IMR-90 (cell line): Measurements from ENCODE around the gene GPRC6A. TPM values are rescaled to one million over a fixed set of nuclear protein-coding genes. Genes with fewer than 3 reads are reported as not detected.

ENCODE experiments used
- ATAC-seq: fragments of 200-7000 bp; cut with Tn5 transposase; 2 replicates; pipeline ENCODE4 v1.9.1; 2020; ENCODE audit warnings: low read depth, mild to moderate bottlenecking, moderate library complexity
- BruUV-seq: library from RNA; stranded (reverse); fragments of 400-500 nt; replicated peaks from 2 replicates; lab custom pipeline; 2021; lab: Mats Ljungman, UMichigan
- CTCF ChIA-PET: fragments of 300-600 bp; formaldehyde crosslinking; extraction: SDS; loops from one replicate; lab custom pipeline; 2021; ENCODE audit warnings: antibody characterized with exemption; lab: Yijun Ruan, JAX
- POLR2A ChIA-PET: fragments of 300-600 bp; sonication (Branson Sonifier 250); formaldehyde crosslinking; loops from one replicate; lab custom pipeline; 2022; ENCODE audit warnings: antibody characterized with exemption; ENCODE audit not compliant: unreplicated experiment; lab: Charles Lee
- DNase-seq: peaks from one replicate; pipeline ENCODE4 v3.0.0; 2013
- H2AFZ ChIP-seq: replicated peaks from 2 replicates; pipeline ENCODE3; 2013; ENCODE audit warnings: low read length, mild to moderate bottlenecking; ENCODE audit not compliant: poor library complexity
- H2AK5ac ChIP-seq: 2 replicates; pipeline ENCODE4 v1.6.1; 2013; ENCODE audit warnings: low read depth, low read length, inconsistent platforms
- H2AK9ac ChIP-seq: replicated peaks from 2 replicates; pipeline ENCODE3; 2013; ENCODE audit warnings: mild to moderate bottlenecking, low read depth, low read length, moderate library complexity; ENCODE audit not compliant: poor library complexity
- H2BK120ac ChIP-seq: 2 replicates; pipeline ENCODE4 v1.6.1; 2013; ENCODE audit warnings: low read depth, low read length, inconsistent platforms
- H2BK15ac ChIP-seq: 3 replicates; pipeline ENCODE4 v1.6.1; 2013; ENCODE audit warnings: low read depth, low read length, inconsistent platforms
- H2BK20ac ChIP-seq: 2 replicates; pipeline ENCODE4 v1.6.1; 2013; ENCODE audit warnings: low read depth, mild to moderate bottlenecking, inconsistent platforms, low read length, moderate library complexity
- H2BK5ac ChIP-seq: 2 replicates; pipeline ENCODE4 v1.6.1; 2013; ENCODE audit warnings: mild to moderate bottlenecking, low read depth, low read length, inconsistent platforms; ENCODE audit not compliant: poor library complexity, severe bottlenecking
- H3K14ac ChIP-seq: replicated peaks from 2 replicates; pipeline ENCODE4 v1.6.1; 2013; ENCODE audit warnings: low read depth, low read length, inconsistent platforms
- H3K18ac ChIP-seq: 2 replicates; pipeline ENCODE4 v1.6.1; 2013; ENCODE audit warnings: low read depth, low read length, control low read depth
- H3K23ac ChIP-seq: 2 replicates; pipeline ENCODE4 v1.6.1; 2013; ENCODE audit warnings: low read depth, low read length, inconsistent platforms
- H3K27ac ChIP-seq: 2 replicates; pipeline ENCODE4 v1.5.1; 2013; ENCODE audit warnings: mild to moderate bottlenecking, control low read depth, low read length; ENCODE audit not compliant: insufficient read depth
- H3K27me3 ChIP-seq: 2 replicates; pipeline ENCODE4 v1.6.1; 2013; ENCODE audit warnings: low read length; ENCODE audit not compliant: control insufficient read depth, insufficient read depth
- H3K36me3 ChIP-seq: 2 replicates; pipeline ENCODE4 v1.6.1; 2013; ENCODE audit warnings: low read length, mixed read lengths; ENCODE audit not compliant: control insufficient read depth, insufficient read depth
- H3K4ac ChIP-seq: 2 replicates; pipeline ENCODE4 v1.6.1; 2013; ENCODE audit warnings: low read depth, low read length, inconsistent platforms
- H3K4me1 ChIP-seq: 2 replicates; pipeline ENCODE4 v1.6.1; 2013; ENCODE audit warnings: low read length, mixed read lengths; ENCODE audit not compliant: control insufficient read depth, insufficient read depth
- H3K4me2 ChIP-seq: 2 replicates; pipeline ENCODE4 v1.6.1; 2013; ENCODE audit warnings: low read depth, mild to moderate bottlenecking, control low read depth, low read length, moderate library complexity
- H3K4me3 ChIP-seq: 2 replicates; pipeline ENCODE4 v1.5.1; 2013; ENCODE audit warnings: low read depth, mild to moderate bottlenecking, control low read depth, low read length, moderate library complexity; ENCODE audit not compliant: insufficient read depth
- H3K56ac ChIP-seq: 2 replicates; pipeline ENCODE4 v1.6.1; 2013; ENCODE audit warnings: low read length, inconsistent platforms; ENCODE audit not compliant: insufficient read depth; ENCODE audit errors: extremely low read depth
- H3K79me1 ChIP-seq, 2 experiments: 2 replicates each; pipeline ENCODE4 v1.6.1; 2013; ENCODE audit warnings: low read length in 2 of 2, inconsistent platforms in 1 of 2, low read depth in 1 of 2
- H3K9ac ChIP-seq: 2 replicates; pipeline ENCODE4 v1.6.1; 2013; ENCODE audit warnings: low read depth, low read length, control low read depth
- H3K9me1 ChIP-seq: 2 replicates; pipeline ENCODE4 v1.6.1; 2013; ENCODE audit warnings: low read length, inconsistent platforms; ENCODE audit not compliant: insufficient read depth
- H3K9me3 ChIP-seq: 2 replicates; pipeline ENCODE4 v1.6.1; 2013; ENCODE audit warnings: low read length; ENCODE audit not compliant: control insufficient read depth, insufficient read depth
- H4K20me1 ChIP-seq: 2 replicates; pipeline ENCODE4 v1.6.1; 2013; ENCODE audit warnings: low read length, inconsistent platforms; ENCODE audit not compliant: insufficient read depth
- H4K5ac ChIP-seq: 2 replicates; pipeline ENCODE4 v1.6.1; 2013; ENCODE audit warnings: mild to moderate bottlenecking, low read depth, low read length, control low read depth
- H4K8ac ChIP-seq, 2 experiments: 2 replicates each; pipeline ENCODE4 v1.6.1; 2013; ENCODE audit warnings: low read depth in 2 of 2, low read length in 2 of 2, control low read depth in 1 of 2, inconsistent platforms in 1 of 2
- H4K91ac ChIP-seq: 2 replicates; pipeline ENCODE4 v1.6.1; 2013; ENCODE audit warnings: low read depth, low read length, inconsistent platforms; ENCODE audit not compliant: insufficient read depth
- CTCF ChIP-seq: conservative IDR thresholded peaks from 2 replicates; pipeline ENCODE4 v1.5.1; 2012; ENCODE audit warnings: mild to moderate bottlenecking, low read depth, low read length, improper control_type of control experiment
- MAFK ChIP-seq: IDR thresholded peaks from 2 replicates; pipeline ENCODE4 v1.6.1; 2012; ENCODE audit warnings: low read depth, low read length, improper control_type of control experiment
- RAD21 ChIP-seq: IDR thresholded peaks from 2 replicates; pipeline ENCODE4 v1.6.1; 2012; ENCODE audit warnings: low read length, improper control_type of control experiment
- RCOR1 ChIP-seq: IDR thresholded peaks from 2 replicates; pipeline ENCODE4 v1.6.1; 2012; ENCODE audit warnings: mild to moderate bottlenecking, low read length, improper control_type of control experiment; ENCODE audit not compliant: insufficient replicate concordance
- RFX5 ChIP-seq: IDR thresholded peaks from 2 replicates; pipeline ENCODE4 v1.8.0; 2012; ENCODE audit warnings: low read depth, mild to moderate bottlenecking, low read length, moderate library complexity
- SMC3 ChIP-seq: fragments of 150-350 bp; IDR thresholded peaks from 2 replicates; pipeline ENCODE4 v1.6.1; 2016; ENCODE audit warnings: low read depth, mild to moderate bottlenecking, antibody characterized with exemption, low read length, moderate library complexity
- WGBS, 2 experiments: methylation state at CpG; one replicate each; pipeline versions ENCODE4 v1.1.5 to v1.1.7; 2013; ENCODE audit warnings: missing lambda C conversion rate in 2 of 2; ENCODE audit not compliant: insufficient read length in 1 of 2; ENCODE audit errors: extremely low coverage in 2 of 2; 5-methylcytosine and 5-hydroxymethylcytosine counted together
- dilution Hi-C: fragments of 300-500 bp; cut with HindIII; formaldehyde crosslinking; loops from one replicate; pipeline ENCODE4 v1.14.3; 2018; ENCODE audit warnings: low sequenced_read_pairs; ENCODE audit not compliant: unreplicated experiment
- in situ Hi-C: fragments of 300-500 bp; cut with MboI; formaldehyde crosslinking; loops from 3 replicates; pipeline ENCODE4 v1.14.3; 2019; ENCODE audit warnings: low sequenced_read_pairs, inconsistent platforms, mixed read lengths
- intact Hi-C: fragments of 100-400 bp; cut with micrococcal nuclease; formaldehyde crosslinking; loops from 2 replicates; pipeline ENCODE4 v1.10.0; 2022
- polyA plus RNA-seq, 3 experiments: library from polyadenylated mRNA; depleted of rRNA; stranded (reverse); fragments of >200 nt; gene quantifications; 2 replicates each; pipeline ENCODE4 v1.2.3, GENCODE V29; 2012; ENCODE audit warnings: low replicate concordance in 1 of 3
- total RNA-seq: library from RNA; depleted of rRNA; stranded (reverse); fragments of >200 nt; gene quantifications from 2 replicates; pipeline ENCODE4 v1.2.3, GENCODE V29; 2012
- TF ChIP-seq, protein P1 (sequence below): fragments of 150-350 bp; IDR thresholded peaks from 2 replicates; pipeline ENCODE4 v1.6.1; 2016; ENCODE audit warnings: low read depth, mild to moderate bottlenecking, low read length, moderate library complexity, borderline replicate concordance

GPRC6A gene
- total and polyA plus RNA-seq, 2 of the 4 experiments (the other 2 are of a cell fraction), result not detected

DNA sequence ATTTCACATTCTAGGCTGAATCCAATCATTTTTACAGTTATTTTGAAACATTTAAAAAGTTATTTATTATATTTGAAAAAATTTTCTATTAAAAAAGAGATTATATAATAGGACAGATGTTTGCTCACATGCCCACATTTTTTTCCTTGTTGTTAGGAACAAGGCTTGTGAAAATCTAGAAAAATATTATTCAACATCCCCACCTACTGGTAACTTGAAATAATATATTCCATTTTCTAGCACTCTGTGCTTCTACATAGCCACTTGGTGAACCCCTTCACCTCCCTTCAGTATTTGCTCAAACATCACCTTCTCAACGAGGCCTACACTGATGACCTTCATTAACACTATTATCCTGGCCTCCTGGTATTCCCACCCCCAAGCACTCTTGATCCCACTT, 18.3 kb upstream of the GPRC6A start:
- ChIA-PET POLR2A (no interaction called here), CTCF (interaction anchor here (0.7 to 1.5 kb wide), 3 partner anchors 11 to 79 kb away, joined by 3 read pairs; no protein-coding TSS in a partner anchor)
- Histone ChIP-seq H3K9ac (no peak overlapping the region), H3K4me1 (no peaks in the 10 kb centered on the region), H2BK15ac (no peak overlapping the region), H3K27me3 (no peaks in the 10 kb centered on the region), H3K18ac (no peak overlapping the region), H3K14ac (no peak overlapping the region), H3K79me1 (no peaks in the 10 kb centered on the region), H2BK5ac (no peak overlapping the region), H3K9me3 (no peaks in the 10 kb centered on the region), H3K36me3 (no peaks in the 10 kb centered on the region), H3K4me3 (no peak overlapping the region), H2BK120ac (no peak overlapping the region), H2AK9ac (no peak overlapping the region), H2AFZ (no peak overlapping the region), H4K20me1 (no peaks in the 10 kb centered on the region), H3K9me1 (no peaks in the 10 kb centered on the region), H3K23ac (no peak overlapping the region), H3K4me2 (no peak overlapping the region), H2AK5ac (no peak overlapping the region), H4K5ac (no peak overlapping the region), H3K4ac (no peak overlapping the region), H2BK20ac (no peak overlapping the region), H3K56ac (no peak overlapping the region), H4K91ac (no peak overlapping the region), H3K27ac (no peak overlapping the region), H4K8ac (no peak overlapping the region)
- BruUV-seq, result no TSS peak
- dilution Hi-C loops, result no loop called here
- TF ChIP-seq, protein P1, sequence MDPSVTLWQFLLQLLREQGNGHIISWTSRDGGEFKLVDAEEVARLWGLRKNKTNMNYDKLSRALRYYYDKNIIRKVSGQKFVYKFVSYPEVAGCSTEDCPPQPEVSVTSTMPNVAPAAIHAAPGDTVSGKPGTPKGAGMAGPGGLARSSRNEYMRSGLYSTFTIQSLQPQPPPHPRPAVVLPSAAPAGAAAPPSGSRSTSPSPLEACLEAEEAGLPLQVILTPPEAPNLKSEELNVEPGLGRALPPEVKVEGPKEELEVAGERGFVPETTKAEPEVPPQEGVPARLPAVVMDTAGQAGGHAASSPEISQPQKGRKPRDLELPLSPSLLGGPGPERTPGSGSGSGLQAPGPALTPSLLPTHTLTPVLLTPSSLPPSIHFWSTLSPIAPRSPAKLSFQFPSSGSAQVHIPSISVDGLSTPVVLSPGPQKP, result no peak
- peak; percentile 48 for TF ChIP-seq RAD21
- no peak for TF ChIP-seq RFX5
- peak; percentile 16; the same call in 1 of the 2 replicates for TF ChIP-seq SMC3
- no peak for TF ChIP-seq RCOR1
- no peak for TF ChIP-seq MAFK
- peak; percentile 49 for TF ChIP-seq CTCF
- WGBS, 2 experiments, result no CpG with 5 or more reads among the region's 1 CpG
- intact Hi-C loops, result loop anchor here (1.0 kb wide), 1 partner anchor 68 kb away; no protein-coding TSS in a partner anchor
- ATAC-seq, result peak; percentile 70
- in situ Hi-C loops, result no loop called here
- DNase-seq, result peak; percentile 41
